Hindlimb muscle (tissue), 1 donor: ENCODE measurements around the gene NTSR2. TPM values are rescaled to one million over a fixed set of nuclear protein-coding genes. Genes with fewer than 3 reads are reported as not detected.
A peak's percentile ranks its signal among the peaks of the same experiment; 100 is the strongest.

ENCODE experiments used
- DNase-seq: peaks from one replicate; pipeline ENCODE4 v3.0.0-alpha.2; 2013
- polyA plus RNA-seq: library from polyadenylated mRNA; unstranded; fragments of 120-200 nt; gene quantifications from one replicate; pipeline ENCODE4 v1.2.1, GENCODE V29; 2013; ENCODE audit not compliant: insufficient read length

The NTSR2 gene
- not detected for polyA plus RNA-seq

DNA sequence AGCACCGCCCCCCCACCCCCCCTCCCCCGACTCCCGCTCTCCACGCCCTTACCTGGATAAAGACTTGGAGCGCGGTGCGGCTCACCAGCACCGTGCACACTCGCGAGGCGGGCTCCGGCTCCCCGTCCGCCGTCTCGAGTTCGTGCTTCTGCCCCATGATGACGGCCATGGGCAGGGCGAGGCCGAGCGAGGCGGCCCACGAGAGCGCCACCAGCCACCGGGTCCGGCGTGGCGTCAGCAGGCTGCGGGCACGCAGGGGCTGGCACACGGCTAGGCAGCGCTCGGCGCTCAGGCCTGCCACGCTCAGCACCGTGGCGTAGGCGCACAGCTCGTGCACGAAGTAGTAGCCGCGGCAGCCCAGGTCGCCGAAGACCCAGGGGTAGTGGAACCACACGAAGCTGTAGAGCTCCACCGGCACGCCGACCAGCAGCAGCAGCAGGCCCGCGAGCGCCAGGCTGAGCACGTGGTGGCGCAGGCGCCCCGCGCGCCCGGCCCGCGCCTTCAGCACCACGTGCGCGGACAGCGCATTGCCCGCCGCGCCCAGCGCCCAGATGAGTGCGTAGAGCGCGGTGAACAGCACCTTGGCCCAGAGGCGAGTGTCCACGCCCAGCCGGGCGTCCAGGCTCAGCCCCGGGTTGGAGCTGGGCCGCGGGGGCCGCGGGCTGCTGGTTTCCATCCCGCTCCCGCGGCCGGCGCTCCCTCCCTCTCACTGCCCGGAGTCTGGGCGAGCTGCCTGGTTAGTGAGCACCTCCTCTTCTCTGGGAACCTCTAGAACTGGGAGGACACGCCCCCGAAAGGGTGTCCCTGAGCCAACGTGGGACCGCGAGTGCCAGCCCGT lies at the start of gene NTSR2:
NTSR2 (minus strand) TSS at position 742 of the 838 bp plus-strand sequence; CDS start at position 676, 66 bp downstream.
- peak; percentile 76 for DNase-seq

- DNase-seq, result no peak
These were observed 49.4 kb upstream of the NTSR2 start for GRCh38 chr2:11719230-11719977.

GRCh38 chr2:11718606-11719005 lies 48.6 kb upstream of the NTSR2 start:
- no peak for DNase-seq

DNA sequence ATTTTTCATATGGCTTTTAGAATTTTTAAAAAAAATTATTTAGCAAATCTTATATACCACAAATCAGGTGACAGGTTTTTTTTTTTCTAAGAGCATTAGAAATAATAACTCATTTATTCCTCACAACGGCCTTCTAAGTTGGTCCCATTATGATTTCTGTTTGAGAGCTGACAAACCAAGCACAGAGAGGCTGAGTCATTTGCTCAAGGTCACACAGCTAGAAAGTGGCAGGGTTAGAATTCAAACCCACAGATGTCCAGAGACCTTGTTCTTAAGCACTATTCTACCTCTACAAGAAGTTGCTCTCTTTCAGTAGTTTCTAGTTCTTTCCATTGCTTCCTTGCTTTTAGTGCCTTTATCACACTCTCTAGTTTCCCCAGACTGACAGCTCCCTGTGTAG lies 47.6 kb upstream of the NTSR2 start:
- no peak for DNase-seq

DNA sequence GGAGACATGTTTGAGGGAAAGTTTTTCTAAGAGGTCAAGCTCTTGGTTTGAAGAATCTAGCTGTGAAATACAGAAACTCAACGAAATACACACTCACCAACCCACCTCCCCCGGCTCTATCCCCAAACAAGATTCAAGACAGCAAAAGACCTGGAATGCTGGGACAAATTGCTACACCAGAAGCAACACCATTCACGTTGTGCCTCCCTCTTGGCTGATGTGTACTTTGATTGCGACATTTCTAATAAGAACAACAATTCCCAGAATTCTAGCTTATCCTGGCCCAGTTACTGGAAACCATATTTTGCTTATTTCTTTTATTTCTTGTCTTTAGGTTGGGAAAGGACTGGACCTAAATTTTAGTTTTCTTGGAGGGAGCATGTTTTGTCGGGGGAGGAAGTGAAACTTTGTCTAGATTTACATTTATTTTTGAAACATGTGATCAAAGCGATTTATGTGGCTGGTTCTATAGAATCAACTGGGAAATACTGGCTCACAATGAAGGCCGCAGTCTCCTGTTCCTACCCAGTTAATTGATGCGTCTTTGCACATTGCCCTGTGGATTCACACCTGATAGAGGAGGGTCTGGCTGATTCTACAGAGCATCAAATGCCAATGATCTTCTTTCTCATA lies 46.8 kb upstream of the NTSR2 start:
- DNase-seq, result no peak

DNA sequence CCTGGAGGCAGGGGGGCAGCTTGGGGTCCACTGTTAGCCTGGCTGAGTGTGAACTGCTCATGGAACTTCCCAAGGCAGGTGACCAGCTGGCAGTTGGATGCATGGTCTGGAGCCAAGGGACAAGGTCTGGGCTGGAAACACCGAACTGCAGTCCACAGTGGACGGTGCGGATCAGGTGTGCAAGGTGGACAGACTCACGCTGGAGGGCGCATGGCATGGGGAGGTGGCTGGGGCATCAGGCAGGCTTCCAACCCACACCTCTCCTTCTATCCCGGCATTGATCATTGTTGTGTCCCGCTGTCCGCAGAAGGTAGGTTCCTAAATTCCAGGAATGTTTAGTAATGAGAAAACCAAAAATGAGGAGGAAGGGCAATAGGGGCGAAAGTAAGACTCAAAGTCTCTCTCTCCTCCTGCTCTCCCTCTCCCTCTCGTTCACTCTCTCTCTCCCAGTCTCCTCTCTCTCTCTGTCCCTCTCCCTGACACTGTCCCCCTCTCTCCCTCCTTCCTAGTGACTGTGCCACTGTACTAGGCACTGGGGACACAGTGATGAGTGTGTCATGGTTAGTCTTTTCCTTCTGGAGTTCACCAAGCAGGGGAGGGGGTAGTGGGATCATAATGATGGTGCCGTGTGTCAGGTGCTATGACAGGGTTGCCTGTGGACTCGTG lies 46.1 kb upstream of the NTSR2 start:
- no peak for DNase-seq

DNA sequence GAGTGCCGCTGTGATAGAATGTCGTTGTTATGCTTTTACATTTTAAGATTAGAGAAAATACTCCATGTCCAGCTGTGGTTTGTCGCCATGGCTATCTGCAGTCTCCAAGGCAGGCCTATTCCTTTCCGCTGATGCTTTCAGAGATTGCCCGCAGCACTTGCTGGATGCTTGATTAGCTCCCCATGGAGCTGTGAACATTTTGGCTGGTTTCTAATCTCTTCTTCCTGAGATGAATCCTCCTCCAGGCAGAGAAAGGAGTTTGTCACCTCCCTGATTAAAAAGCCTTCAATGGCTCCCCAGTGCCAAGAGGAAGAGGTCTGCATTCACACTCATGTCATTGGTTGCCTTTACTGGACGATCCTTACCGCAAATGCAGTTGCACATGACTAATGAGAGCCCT lies 43.8 kb upstream of the NTSR2 start:
- DNase-seq, result no peak

DNA sequence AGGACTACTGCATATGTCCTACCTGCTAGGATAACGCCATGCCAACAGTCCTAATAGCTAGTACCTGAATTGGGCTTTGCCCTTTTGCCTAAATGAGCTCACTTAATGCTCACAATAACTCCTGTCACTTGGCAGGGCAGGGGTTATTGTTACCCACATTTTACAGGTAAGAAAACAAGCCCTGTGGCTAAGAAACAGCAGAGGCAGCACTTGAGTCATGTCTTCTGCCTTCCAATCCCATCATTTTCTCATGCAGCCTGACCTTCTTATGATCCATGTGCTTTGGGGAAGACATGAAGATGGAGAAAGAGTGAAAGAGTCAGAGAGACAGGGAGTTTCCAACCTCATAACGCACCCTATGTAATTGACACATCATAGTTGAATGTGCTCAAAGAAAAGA lies 42.9 kb upstream of the NTSR2 start:
- DNase-seq, result no peak

GRCh38 chr2:11711751-11712150 lies 41.8 kb upstream of the NTSR2 start:
- no peak for DNase-seq

GRCh38 chr2:11711354-11711716 lies 41.3 kb upstream of the NTSR2 start:
- no peak for DNase-seq

GRCh38 chr2:11710632-11711353 lies 40.8 kb upstream of the NTSR2 start:
- DNase-seq, result no peak

DNA sequence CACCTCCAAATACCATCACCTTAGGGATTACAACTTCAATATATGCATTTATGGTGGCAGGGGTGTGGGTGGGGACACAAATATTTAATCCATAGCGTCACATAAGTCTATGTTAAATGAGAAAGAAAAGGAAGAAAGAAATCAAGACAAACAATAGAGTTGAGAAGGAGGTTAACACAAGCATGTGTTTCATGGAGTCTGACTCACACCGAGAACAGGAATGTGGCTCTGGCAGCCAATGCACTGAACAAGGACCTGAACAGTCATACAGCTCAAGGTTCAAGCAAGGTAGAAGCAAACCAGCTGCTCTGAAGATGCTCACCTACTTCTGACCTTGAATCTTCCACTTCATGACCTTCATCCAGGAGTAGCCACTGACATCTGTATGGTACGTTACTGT lies 40.2 kb upstream of the NTSR2 start:
- no peak for DNase-seq

- no peak for DNase-seq
These were observed 39.3 kb upstream of the NTSR2 start for GRCh38 chr2:11709293-11709692.

GRCh38 chr2:11708106-11708505 lies 38.1 kb upstream of the NTSR2 start:
- no peak for DNase-seq

- no peak for DNase-seq
These were observed 35.7 kb upstream of the NTSR2 start for GRCh38 chr2:11705711-11706110.

- DNase-seq, result no peak
These were observed 35.1 kb upstream of the NTSR2 start for GRCh38 chr2:11705063-11705462.

DNA sequence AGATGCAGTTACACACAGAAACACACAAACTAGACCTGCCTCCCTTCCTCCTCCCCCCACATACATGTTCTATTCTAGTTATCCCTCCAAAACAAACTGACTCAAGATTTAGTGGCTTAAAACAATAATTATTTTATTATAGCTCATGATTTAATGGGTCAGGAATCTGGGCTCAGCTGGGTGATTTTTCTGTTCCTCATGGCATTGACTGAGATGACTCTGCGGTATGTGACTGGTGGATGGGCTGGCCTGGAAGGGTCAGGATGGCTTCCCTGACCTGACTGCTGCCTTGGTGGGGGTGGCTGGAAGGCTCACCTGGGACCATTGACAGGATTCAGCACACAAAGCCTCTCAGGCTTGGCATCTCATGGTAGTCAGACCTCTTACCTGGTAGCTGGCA lies 33.7 kb upstream of the NTSR2 start:
- DNase-seq, result no peak

GRCh38 chr2:11702946-11703345 lies 33.0 kb upstream of the NTSR2 start:
- DNase-seq, result no peak

- DNase-seq, result no peak
These were observed 31.8 kb upstream of the NTSR2 start for GRCh38 chr2:11701751-11702301.

DNA sequence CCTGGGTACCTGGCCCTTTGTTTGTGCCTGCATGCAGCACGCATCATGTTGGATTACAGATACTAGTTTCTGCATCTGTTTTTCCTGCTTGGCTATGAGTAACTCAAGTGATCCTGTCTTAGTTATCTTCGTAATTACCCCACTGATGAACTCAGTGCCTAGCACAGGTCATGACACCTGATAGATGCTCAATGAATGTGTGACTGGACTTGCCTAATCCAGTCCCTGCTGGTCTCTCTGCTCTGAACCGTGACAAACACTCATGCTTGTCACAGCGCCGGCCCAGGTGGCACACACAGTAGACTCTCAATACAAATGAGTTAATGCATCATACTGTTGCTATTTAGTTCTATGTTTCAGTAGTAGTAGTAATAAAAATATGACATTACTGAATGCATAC lies 31.2 kb upstream of the NTSR2 start:
- DNase-seq, result no peak

GRCh38 chr2:11699686-11700670 lies 30.0 kb upstream of the NTSR2 start:
- DNase-seq, result no peak
